SIG-M5 treated with dmso at 0.1 percent for 504 hours (cell line): ENCODE results near the gene DENND5B.
"Not testable (repeated sequence)": the region's sequence is repeated elsewhere in the genome, so short reads cannot be mapped to it uniquely, and the experiment has no call there.

ENCODE experiments used
- DNase-seq: peaks from one replicate; lab custom pipeline; 2025; ENCODE audit not compliant: unreplicated experiment; lab: John Stamatoyannopoulos, UW

The DENND5B gene

GRCh38 chr12:31508436-31509150 is 82.3 kb downstream of the DENND5B start:
- no peak for DNase-seq

- no peak for DNase-seq
These were observed 83.0 kb downstream of the DENND5B start for GRCh38 chr12:31507966-31508365.

GRCh38 chr12:31506515-31507306 is 84.2 kb downstream of the DENND5B start:
- no peak for DNase-seq

- no peak for DNase-seq
These were observed 86.2 kb downstream of the DENND5B start for GRCh38 chr12:31504625-31505222.

- not testable (repeated sequence) for DNase-seq
These were observed 89.9 kb downstream of the DENND5B start for GRCh38 chr12:31501014-31501413.

- no peak for DNase-seq
These were observed 91.4 kb downstream of the DENND5B start for GRCh38 chr12:31499567-31499966.

- no peak for DNase-seq
These were observed 92.5 kb downstream of the DENND5B start for GRCh38 chr12:31498424-31498823.

- no peak for DNase-seq
These were observed 94.7 kb downstream of the DENND5B start for GRCh38 chr12:31496257-31496656.

- no peak for DNase-seq
These were observed 96.5 kb downstream of the DENND5B start for GRCh38 chr12:31494455-31494854.

- no peak for DNase-seq
These were observed 98.2 kb downstream of the DENND5B start for GRCh38 chr12:31492599-31493196.

- no peak for DNase-seq
These were observed 98.9 kb downstream of the DENND5B start for GRCh38 chr12:31491841-31492598.

GRCh38 chr12:31491241-31491794 is 99.6 kb downstream of the DENND5B start:
- no peak for DNase-seq

- no peak for DNase-seq
These were observed 102.1 kb downstream of the DENND5B start for GRCh38 chr12:31488737-31489338.

- peak; percentile 9 for DNase-seq
These were observed 105.4 kb downstream of the DENND5B start for GRCh38 chr12:31485571-31485970.

- no peak for DNase-seq
These were observed 108.1 kb downstream of the DENND5B start for GRCh38 chr12:31482816-31483215.

GRCh38 chr12:31481415-31481814 is 109.5 kb downstream of the DENND5B start:
- DNase-seq = no peak

- DNase-seq = peak; percentile 44
These were observed 111.3 kb downstream of the DENND5B start for GRCh38 chr12:31479516-31480210.

GRCh38 chr12:31478898-31479297 is 112.0 kb downstream of the DENND5B start:
- no peak for DNase-seq

- DNase-seq = no peak
These were observed 112.5 kb downstream of the DENND5B start for GRCh38 chr12:31478425-31478824.

GRCh38 chr12:31477687-31478086 is 113.2 kb downstream of the DENND5B start:
- no peak for DNase-seq
